Liver (tissue), 9 donors: ENCODE results near the gene PSPN. TPM values are rescaled to one million over a fixed set of nuclear protein-coding genes. Genes with fewer than 3 reads are reported as not detected.

Experiments
- DNase-seq: peaks from one replicate; pipeline ENCODE4 v3.0.0-alpha.2; 2017; ENCODE audit warnings: low spot score
- H3K27ac ChIP-seq, 2 donors: one replicate each; pipeline ENCODE4 v1.7.0; 2013; ENCODE audit warnings: inconsistent platforms in 2 of 2, low read length in 2 of 2, control low read depth in 1 of 2, low read depth in 1 of 2, mild to moderate bottlenecking in 1 of 2
- H3K27me3 ChIP-seq, 4 donors: one replicate each; pipeline versions ENCODE4 v1.6.1 to v1.7.0; 2013; ENCODE audit warnings: low read length in 3 of 4, inconsistent platforms in 1 of 4, mild to moderate bottlenecking in 1 of 4, moderate library complexity in 1 of 4; ENCODE audit not compliant: control insufficient read depth in 4 of 4, insufficient read depth in 4 of 4
- H3K36me3 ChIP-seq, 4 donors: one replicate each; pipeline versions ENCODE4 v1.6.1 to v1.7.0; 2013; ENCODE audit warnings: low read length in 3 of 4, mild to moderate bottlenecking in 3 of 4, low read depth in 1 of 4, moderate library complexity in 1 of 4; ENCODE audit not compliant: control insufficient read depth in 4 of 4, insufficient read depth in 3 of 4
- H3K4me1 ChIP-seq, 4 donors: one replicate each; pipeline versions ENCODE4 v1.6.1 to v1.7.0; 2013; ENCODE audit warnings: low read length in 3 of 4, mild to moderate bottlenecking in 3 of 4, moderate library complexity in 1 of 4; ENCODE audit not compliant: control insufficient read depth in 4 of 4, insufficient read depth in 4 of 4
- H3K4me3 ChIP-seq, 3 donors: one replicate each; pipeline versions ENCODE4 v1.6.1 to v1.7.0; 2013; ENCODE audit warnings: low read length in 3 of 3, control low read depth in 1 of 3, low read depth in 1 of 3, mild to moderate bottlenecking in 1 of 3
- H3K9ac ChIP-seq, 2 donors: one replicate each; pipeline ENCODE4 v1.7.0; 2013; ENCODE audit warnings: low read length in 2 of 2, mild to moderate bottlenecking in 2 of 2, moderate library complexity in 2 of 2, control low read depth in 1 of 2, low read depth in 1 of 2
- H3K9me3 ChIP-seq, 4 donors: one replicate each; pipeline versions ENCODE4 v1.6.1 to v1.7.0; 2013; ENCODE audit warnings: low read length in 3 of 4; ENCODE audit not compliant: control insufficient read depth in 4 of 4
- EGR1 ChIP-seq, 2 donors: IDR thresholded peaks; 2 replicates each; pipeline ENCODE4 v1.6.1; 2016 to 2018; ENCODE audit warnings: antibody characterized with exemption in 2 of 2, low read depth in 2 of 2
- FOXA1 ChIP-seq: IDR thresholded peaks from 2 replicates; pipeline ENCODE4 v1.6.1; 2016; ENCODE audit warnings: antibody characterized with exemption
- FOXA2 ChIP-seq: IDR thresholded peaks from 2 replicates; pipeline ENCODE4 v1.6.1; 2016; ENCODE audit warnings: antibody characterized with exemption
- HNF4A ChIP-seq, 2 donors: conservative IDR thresholded peaks; 2 replicates each; pipeline ENCODE4 v1.6.1; 2016; ENCODE audit warnings: antibody characterized with exemption in 2 of 2, mild to moderate bottlenecking in 2 of 2
- HNF4G ChIP-seq: IDR thresholded peaks from 2 replicates; pipeline ENCODE4 v1.6.1; 2016; ENCODE audit warnings: antibody characterized with exemption
- JUND ChIP-seq, 2 donors: IDR thresholded peaks; 2 replicates each; pipeline ENCODE4 v1.6.1; 2016; ENCODE audit warnings: antibody characterized with exemption in 2 of 2
- NR2F2 ChIP-seq: IDR thresholded peaks from 2 replicates; pipeline ENCODE4 v1.6.1; 2016; ENCODE audit warnings: antibody characterized with exemption
- RAD21 ChIP-seq, 2 donors: IDR thresholded peaks; 2 replicates each; pipeline ENCODE4 v1.6.1; 2016; ENCODE audit warnings: antibody characterized with exemption in 2 of 2, mild to moderate bottlenecking in 2 of 2
- RXRA ChIP-seq, 2 donors: IDR thresholded peaks; 2 replicates each; pipeline ENCODE4 v1.6.1; 2017 to 2018; ENCODE audit warnings: antibody characterized with exemption in 2 of 2, mild to moderate bottlenecking in 1 of 2
- SP1 ChIP-seq: IDR thresholded peaks from 2 replicates; pipeline ENCODE4 v1.6.1; 2018; ENCODE audit warnings: antibody characterized with exemption, mild to moderate bottlenecking
- TAF1 ChIP-seq: conservative IDR thresholded peaks from 2 replicates; pipeline ENCODE4 v1.6.1; 2016; ENCODE audit warnings: antibody characterized with exemption, mild to moderate bottlenecking
- YY1 ChIP-seq: IDR thresholded peaks from 2 replicates; pipeline ENCODE4 v1.6.1; 2016; ENCODE audit warnings: antibody characterized with exemption, mild to moderate bottlenecking
- WGBS: extraction: QIAGEN DNeasy Blood & Tissue Kit; methylation state at CpG from one replicate; pipeline ENCODE4 v1.1.7; 2013; 5-methylcytosine and 5-hydroxymethylcytosine counted together
- polyA plus RNA-seq, 2 donors: library from polyadenylated mRNA; stranded (reverse) in 1 of 2; unstranded in 1 of 2; fragments of 200-250 nt in 1 of 2; fragments of >200 nt in 1 of 2; fragmentation: Nextera tagmentation in 1 of 2; extraction: Ambion mirVana in 1 of 2; gene quantifications; one replicate each; pipeline versions ENCODE4 v1.2.1 to v1.2.3, GENCODE V29; 2013 to 2015
- total RNA-seq, 2 donors: library from RNA; depleted of rRNA; stranded (reverse); fragments of >200 nt; gene quantifications; one replicate each; pipeline ENCODE4 v1.2.3, GENCODE V29; 2014
- TF ChIP-seq, protein P1 (sequence below): IDR thresholded peaks from 2 replicates; pipeline ENCODE4 v1.6.1; 2016; ENCODE audit warnings: antibody characterized with exemption, mild to moderate bottlenecking
- TF ChIP-seq, protein P2 (sequence below): fragments of 150-350 bp; IDR thresholded peaks from 2 replicates; pipeline ENCODE4 v1.5.1; 2017; ENCODE audit warnings: improper control_type of control experiment, low read depth, low read length; ENCODE audit not compliant: missing input control
- TF ChIP-seq, protein P3 (sequence below): IDR thresholded peaks from 2 replicates; pipeline ENCODE4 v1.6.1; 2016; ENCODE audit warnings: antibody characterized with exemption
- TF ChIP-seq, protein P4 (sequence below): IDR thresholded peaks from 2 replicates; pipeline ENCODE4 v1.6.1; 2016; ENCODE audit warnings: antibody characterized with exemption
- donor health status: healthy.
- donor health status: healthy.
- donor health status: healthy.
- donor health status: healthy.
- donor health status: healthy.

Gene PSPN
- total and polyA plus RNA-seq, 4 donors, result 0.51 to 0.75 (median 0.62) TPM

DNA sequence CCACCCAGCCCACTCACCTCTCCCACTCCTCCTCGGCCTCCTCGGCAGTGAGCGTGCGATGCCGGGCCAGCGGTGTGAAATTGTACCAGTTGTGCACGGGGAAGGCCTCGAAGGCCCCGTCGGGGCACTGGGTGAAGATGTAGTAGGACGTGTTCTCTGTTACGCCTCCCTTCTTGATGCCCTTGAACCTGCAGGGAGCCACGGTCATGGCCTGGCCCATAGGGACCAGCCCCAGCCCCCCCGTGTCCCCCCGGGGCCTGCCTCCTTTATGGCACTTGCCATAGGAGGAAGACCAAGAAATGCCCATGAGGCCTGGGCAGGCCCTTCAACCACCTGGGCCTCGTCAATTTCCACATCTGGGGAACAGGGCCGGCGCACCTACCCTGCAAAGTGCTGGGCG lies 11.6 kb upstream of the PSPN start:
- Histone ChIP-seq H3K4me3 (no peak overlapping the region), H3K4me1 (peaks cover 4 to 6% (median 5%) of the 10 kb centered on the region in 4 donors), H3K9me3 (no peaks in the 10 kb centered on the region), H3K27ac (no peak overlapping the region), H3K27me3 (no peaks in the 10 kb centered on the region), H3K9ac (no peak overlapping the region), H3K36me3 (peaks cover 20 to 58% (median 30%) of the 10 kb centered on the region in 4 donors)
- TF ChIP-seq FOXA2 (no peak), HNF4A (conservative IDR thresholded peaks at IDR 0.05) (no peak), RXRA (IDR thresholded peaks at IDR 0.05) (no peak), SP1 (no peak), TAF1 (no peak), YY1 (no peak), NR2F2 (no peak), RAD21 (IDR thresholded peaks at IDR 0.05) (no peak), FOXA1 (no peak), EGR1 (IDR thresholded peaks at IDR 0.05; ENCODE audit: low read depth in 2 of 2) (no peak)
- TF ChIP-seq, protein P1, sequence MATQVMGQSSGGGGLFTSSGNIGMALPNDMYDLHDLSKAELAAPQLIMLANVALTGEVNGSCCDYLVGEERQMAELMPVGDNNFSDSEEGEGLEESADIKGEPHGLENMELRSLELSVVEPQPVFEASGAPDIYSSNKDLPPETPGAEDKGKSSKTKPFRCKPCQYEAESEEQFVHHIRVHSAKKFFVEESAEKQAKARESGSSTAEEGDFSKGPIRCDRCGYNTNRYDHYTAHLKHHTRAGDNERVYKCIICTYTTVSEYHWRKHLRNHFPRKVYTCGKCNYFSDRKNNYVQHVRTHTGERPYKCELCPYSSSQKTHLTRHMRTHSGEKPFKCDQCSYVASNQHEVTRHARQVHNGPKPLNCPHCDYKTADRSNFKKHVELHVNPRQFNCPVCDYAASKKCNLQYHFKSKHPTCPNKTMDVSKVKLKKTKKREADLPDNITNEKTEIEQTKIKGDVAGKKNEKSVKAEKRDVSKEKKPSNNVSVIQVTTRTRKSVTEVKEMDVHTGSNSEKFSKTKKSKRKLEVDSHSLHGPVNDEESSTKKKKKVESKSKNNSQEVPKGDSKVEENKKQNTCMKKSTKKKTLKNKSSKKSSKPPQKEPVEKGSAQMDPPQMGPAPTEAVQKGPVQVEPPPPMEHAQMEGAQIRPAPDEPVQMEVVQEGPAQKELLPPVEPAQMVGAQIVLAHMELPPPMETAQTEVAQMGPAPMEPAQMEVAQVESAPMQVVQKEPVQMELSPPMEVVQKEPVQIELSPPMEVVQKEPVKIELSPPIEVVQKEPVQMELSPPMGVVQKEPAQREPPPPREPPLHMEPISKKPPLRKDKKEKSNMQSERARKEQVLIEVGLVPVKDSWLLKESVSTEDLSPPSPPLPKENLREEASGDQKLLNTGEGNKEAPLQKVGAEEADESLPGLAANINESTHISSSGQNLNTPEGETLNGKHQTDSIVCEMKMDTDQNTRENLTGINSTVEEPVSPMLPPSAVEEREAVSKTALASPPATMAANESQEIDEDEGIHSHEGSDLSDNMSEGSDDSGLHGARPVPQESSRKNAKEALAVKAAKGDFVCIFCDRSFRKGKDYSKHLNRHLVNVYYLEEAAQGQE, result no peak
- TF ChIP-seq, protein P2, sequence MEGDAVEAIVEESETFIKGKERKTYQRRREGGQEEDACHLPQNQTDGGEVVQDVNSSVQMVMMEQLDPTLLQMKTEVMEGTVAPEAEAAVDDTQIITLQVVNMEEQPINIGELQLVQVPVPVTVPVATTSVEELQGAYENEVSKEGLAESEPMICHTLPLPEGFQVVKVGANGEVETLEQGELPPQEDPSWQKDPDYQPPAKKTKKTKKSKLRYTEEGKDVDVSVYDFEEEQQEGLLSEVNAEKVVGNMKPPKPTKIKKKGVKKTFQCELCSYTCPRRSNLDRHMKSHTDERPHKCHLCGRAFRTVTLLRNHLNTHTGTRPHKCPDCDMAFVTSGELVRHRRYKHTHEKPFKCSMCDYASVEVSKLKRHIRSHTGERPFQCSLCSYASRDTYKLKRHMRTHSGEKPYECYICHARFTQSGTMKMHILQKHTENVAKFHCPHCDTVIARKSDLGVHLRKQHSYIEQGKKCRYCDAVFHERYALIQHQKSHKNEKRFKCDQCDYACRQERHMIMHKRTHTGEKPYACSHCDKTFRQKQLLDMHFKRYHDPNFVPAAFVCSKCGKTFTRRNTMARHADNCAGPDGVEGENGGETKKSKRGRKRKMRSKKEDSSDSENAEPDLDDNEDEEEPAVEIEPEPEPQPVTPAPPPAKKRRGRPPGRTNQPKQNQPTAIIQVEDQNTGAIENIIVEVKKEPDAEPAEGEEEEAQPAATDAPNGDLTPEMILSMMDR, result no peak
- TF ChIP-seq, protein P3, sequence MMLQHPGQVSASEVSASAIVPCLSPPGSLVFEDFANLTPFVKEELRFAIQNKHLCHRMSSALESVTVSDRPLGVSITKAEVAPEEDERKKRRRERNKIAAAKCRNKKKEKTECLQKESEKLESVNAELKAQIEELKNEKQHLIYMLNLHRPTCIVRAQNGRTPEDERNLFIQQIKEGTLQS, result no peak
- TF ChIP-seq, protein P4, sequence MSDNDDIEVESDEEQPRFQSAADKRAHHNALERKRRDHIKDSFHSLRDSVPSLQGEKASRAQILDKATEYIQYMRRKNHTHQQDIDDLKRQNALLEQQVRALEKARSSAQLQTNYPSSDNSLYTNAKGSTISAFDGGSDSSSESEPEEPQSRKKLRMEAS, result no peak
- WGBS, result 97% methylated on average over 19 of the region's 19 CpGs
- DNase-seq, result no peak

DNA sequence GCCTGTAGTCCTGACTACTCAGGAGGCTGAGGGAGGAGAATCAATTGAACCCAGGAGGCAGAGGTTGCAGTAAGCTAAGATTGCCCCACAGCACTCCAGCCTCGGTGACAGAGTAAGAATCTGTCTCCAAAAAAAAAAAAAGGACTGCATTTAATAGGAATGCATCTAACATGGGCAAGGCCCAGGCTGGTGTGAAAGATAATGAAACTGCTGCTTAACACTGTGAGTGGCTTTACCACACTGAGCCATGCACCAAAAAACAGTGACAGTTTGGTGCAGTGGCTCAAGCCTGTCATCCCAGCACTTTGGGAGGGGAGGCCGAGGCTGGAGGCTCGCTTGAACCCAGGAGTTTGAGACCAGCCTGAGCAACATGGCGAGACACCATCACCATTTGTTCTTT lies 8.6 kb upstream of the PSPN start:
- H3K4me1 ChIP-seq, result no peaks in the 10 kb centered on the region
- 97% methylated on average over 4 of the region's 4 CpGs for WGBS
- H3K4me3 ChIP-seq, result no peak overlapping the region
- no peak for DNase-seq
- H3K9me3 ChIP-seq, result no peaks in the 10 kb centered on the region
- no peak overlapping the region for H3K9ac ChIP-seq
- H3K27me3 ChIP-seq, result no peaks in the 10 kb centered on the region
- TF ChIP-seq JUND (IDR thresholded peaks at IDR 0.05) (no peak), RAD21 (IDR thresholded peaks at IDR 0.05) (no peak), HNF4G (no peak), SP1 (no peak), NR2F2 (no peak), EGR1 (IDR thresholded peaks at IDR 0.05; ENCODE audit: low read depth in 2 of 2) (no peak)
- TF ChIP-seq, protein P3, result no peak
- H3K27ac ChIP-seq, result no peak overlapping the region
- H3K36me3 ChIP-seq, result peaks cover 25 to 77% (median 41%) of the 10 kb centered on the region in 4 donors
